Hippocampal formation (tissue), 2 donors: ENCODE data around the gene MB.
A peak's percentile ranks its signal among the peaks of the same experiment; 100 is the strongest.

Experiments
- DNase-seq, 2 donors: peaks; one replicate each; lab custom pipeline; 2025; lab: John Stamatoyannopoulos, UW

MB gene

GRCh38 chr22:35615156-35615555 lies 2.0 kb downstream of the MB start:
- DNase-seq = no peak

GRCh38 chr22:35614404-35614803 lies 2.7 kb downstream of the MB start:
- DNase-seq = no peak

- no peak for DNase-seq
Measured at GRCh38 chr22:35612903-35613302, 4.2 kb downstream of the MB start.

GRCh38 chr22:35611891-35612576 lies 5.1 kb downstream of the MB start:
- DNase-seq = no peak

- DNase-seq = no peak
Measured at GRCh38 chr22:35611200-35611890, 5.8 kb downstream of the MB start.

- no peak for DNase-seq
Measured at GRCh38 chr22:35610741-35611140, 6.4 kb downstream of the MB start.

GRCh38 chr22:35609761-35610160 lies 7.4 kb downstream of the MB start:
- DNase-seq = no peak

- no peak for DNase-seq
Measured at GRCh38 chr22:35609261-35609660, 7.9 kb downstream of the MB start.

- DNase-seq = no peak
Measured at GRCh38 chr22:35608088-35608487, 9.0 kb downstream of the MB start.

GRCh38 chr22:35606916-35607315 lies 10.2 kb downstream of the MB start:
- DNase-seq = no peak

GRCh38 chr22:35605851-35606481 lies 11.2 kb downstream of the MB start:
- DNase-seq = no peak

- peak in 1 of 2 donors; percentile 14 for DNase-seq
Measured at GRCh38 chr22:35605369-35605680, 11.8 kb downstream of the MB start.

- DNase-seq = no peak
Measured at GRCh38 chr22:35604621-35605368, 12.3 kb downstream of the MB start.

GRCh38 chr22:35601743-35602615 lies 15.2 kb downstream of the MB start:
- no peak for DNase-seq

GRCh38 chr22:35601013-35601580 lies 16.0 kb downstream of the MB start:
- no peak for DNase-seq

GRCh38 chr22:35600476-35600875 lies 16.7 kb downstream of the MB start:
- no peak for DNase-seq

GRCh38 chr22:35599364-35599763 lies 17.8 kb downstream of the MB start:
- DNase-seq = no peak

GRCh38 chr22:35598396-35598710 lies 18.8 kb downstream of the MB start:
- DNase-seq = no peak

- DNase-seq = no peak
Measured at GRCh38 chr22:35597692-35598395, 19.3 kb downstream of the MB start.

- DNase-seq = no peak
Measured at GRCh38 chr22:35596821-35597220, 20.3 kb downstream of the MB start.

GRCh38 chr22:35594686-35595085 lies 22.4 kb downstream of the MB start:
- no peak for DNase-seq
